Cortex of kidney (tissue), 1 donor: Measurements from ENCODE around the gene SMYD3.
"Not testable (repeated sequence)": the region's sequence is repeated elsewhere in the genome, so short reads cannot be mapped to it uniquely, and the experiment has no call there.

Experiments
- DNase-seq: peaks from one replicate; lab custom pipeline; 2025; lab: John Stamatoyannopoulos, UW

Gene SMYD3

DNA sequence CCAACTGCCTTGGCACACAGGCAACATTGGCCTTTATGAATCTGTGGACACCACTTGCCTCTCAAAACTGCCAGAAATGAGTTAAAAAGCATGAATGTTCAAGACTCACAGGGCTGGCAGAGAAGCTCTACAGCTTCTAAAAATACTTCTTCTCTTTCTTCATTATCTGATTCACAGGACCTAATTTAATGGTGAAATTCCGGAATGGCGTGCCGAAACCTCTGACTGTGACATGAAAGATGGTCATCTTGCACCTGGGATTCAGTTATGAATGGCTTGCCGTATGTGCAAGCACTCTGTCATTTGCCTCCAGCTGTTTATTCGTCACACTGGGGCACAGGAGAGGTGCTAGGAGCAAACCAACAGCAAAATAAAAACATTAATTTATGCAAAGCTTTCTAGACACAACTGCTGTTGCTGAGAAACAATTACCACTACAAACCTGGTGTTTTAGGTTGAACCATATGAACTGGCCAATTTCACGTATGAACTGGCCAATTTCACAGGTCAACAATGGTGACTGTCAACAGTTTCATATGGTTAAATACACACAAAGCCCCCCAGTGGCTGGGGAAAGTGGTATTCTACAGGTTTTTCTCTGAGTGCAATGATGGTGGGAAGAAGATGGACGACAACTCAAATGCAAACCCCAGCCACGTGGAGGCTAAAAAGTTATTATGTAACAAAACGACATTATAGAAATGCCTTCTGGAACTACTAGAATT, 704.0 kb downstream of the SMYD3 start:
- no peak for DNase-seq

DNA sequence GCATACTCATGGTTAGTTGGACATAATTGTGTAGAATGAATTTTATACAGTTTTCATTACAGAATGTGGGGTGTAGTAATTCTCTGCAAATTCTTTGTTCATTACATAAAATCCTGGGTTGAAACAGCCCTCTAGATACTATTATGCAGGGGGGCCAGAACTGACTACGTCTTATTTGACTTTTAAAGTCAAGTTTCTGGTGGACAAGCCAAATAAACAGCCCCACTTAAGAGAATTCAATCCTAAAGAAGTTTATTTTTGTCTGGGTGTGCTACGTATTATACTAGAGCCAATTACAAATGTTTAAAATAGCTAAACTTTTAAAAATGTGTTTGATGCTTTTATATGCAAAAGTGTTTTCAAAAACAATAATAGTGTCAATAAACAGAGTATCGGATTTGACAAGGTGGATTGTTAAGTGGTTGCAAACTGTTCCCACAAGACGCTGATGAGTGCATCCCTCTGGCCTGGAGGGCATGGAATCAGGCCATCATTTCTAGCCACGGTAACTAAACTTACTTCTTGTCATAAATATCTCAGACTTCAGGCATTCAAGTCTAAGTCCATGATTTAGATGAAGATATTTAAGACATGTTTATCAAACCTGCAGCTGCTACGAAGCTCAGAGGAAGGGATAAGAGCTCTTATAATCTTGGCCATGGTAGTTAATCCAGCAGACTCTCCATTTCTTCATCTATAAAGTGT, 706.0 kb downstream of the SMYD3 start:
- no peak for DNase-seq

- no peak for DNase-seq
Measured at GRCh38 chr1:245798349-245798711, 708.7 kb downstream of the SMYD3 start.

DNA sequence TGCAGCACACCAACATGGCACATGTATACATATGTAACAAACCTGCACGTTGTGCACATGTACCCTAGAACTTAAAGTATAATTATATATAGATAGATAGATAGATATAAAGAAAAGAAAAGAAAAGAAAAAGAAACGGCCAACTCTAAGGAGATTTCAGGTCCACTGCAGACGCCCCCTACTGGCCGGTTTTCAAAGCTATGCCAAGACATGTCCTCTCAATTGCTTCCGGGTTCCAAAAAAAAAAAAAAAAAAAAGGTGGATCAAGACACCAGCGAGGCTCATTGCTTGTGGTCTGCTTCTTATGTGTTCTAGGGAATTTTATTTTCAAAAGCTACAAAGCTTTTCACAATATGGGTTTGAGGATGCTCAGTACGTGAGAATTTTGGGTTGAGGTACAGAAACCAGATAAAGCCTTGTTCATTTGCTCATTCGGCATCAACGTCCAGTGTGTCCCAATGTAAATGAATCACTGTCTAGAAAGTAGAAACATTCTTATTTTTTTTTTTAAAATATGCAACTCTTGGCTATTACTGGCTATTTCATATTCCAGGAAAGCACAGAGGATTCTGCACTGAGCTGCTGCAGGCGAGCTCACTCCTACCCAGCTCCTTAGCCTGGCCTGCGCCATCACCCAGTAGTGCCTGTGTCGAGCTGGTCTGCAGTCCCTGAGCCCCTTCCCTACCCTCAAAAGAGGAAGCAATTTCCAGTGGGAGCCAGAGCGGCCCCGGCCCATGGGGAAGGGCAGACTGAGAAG, 709.3 kb downstream of the SMYD3 start:
- DNase-seq, result no peak

DNA sequence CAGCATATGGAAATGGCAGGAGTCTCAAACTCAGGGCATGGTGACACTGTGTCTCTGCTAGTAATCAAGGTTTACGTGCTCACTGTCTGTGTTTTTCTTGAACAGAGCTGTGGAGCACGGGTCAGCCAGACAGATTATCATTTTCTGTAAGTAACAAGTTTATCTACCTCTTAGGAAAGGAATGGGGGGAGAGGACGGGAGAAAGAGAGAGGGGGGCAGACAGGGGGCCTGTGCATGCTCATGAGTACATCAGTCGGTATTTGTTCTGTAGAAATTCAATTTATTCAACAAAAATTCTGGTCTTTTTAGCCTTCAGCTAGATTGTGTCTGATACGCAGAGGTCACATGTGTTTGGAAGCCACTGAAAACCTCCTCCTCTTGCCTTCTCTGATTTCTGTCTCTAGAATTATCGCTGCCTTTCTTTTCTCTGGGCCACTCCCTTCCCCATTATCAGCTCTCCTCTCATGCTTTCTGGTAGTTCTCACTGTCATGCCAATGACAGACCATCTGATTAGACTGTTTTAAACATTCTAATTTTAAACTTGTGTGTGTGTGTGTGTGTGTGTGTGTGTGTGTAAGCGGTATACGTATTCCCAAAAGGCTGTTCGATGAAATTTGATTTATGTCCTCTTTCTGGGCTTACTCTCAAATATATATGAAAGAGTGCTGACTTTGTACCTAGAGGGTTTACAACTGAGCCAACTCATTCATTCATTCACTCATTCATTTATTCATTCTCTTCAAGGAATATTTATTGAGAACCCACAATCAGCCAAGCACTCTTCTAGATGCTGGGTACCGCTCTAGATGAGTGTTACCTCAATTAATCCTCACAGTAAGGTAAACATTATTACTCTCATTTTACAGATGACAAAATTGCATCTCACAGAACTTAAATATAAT, 715.4 kb downstream of the SMYD3 start:
- DNase-seq, result no peak

DNA sequence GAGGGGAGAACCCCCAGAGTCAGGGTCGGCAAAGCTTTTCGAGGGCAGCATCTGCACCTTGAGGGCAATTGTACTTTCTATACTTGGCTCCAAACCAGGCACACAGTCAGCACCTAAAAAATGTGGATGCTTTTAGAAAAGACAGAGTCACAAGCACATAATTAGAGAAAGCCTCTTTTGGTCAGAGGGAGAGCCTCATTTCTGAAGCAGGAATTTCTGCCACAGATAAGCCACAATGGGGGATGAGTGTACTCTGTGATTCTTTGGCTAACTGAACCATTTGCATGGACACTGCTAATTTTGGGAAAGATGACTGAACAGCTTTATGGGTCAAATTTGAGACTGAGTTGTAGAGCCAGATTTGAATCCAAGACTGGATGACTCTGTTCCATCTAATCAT, 716.6 kb downstream of the SMYD3 start:
- DNase-seq, result no peak

DNA sequence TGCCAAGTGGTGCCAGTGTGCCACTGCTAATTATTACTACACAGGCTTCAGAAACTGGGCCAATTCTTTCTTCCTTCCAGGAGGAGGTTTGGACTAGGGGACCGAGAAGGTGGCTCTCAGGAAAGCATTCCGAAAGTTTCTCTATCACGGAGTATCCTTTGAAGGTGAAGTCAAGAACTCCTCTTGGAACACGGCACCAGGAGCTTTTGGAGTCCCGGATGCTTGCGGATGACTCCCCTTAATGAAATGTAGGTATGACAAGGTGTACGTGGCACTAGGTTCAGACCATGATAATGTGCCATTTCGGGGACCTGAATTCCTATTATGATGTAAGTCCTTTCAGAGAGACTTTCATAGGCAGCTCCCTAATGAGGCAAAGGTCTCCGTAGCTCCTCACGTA, 718.2 kb downstream of the SMYD3 start:
- DNase-seq, result no peak

DNA sequence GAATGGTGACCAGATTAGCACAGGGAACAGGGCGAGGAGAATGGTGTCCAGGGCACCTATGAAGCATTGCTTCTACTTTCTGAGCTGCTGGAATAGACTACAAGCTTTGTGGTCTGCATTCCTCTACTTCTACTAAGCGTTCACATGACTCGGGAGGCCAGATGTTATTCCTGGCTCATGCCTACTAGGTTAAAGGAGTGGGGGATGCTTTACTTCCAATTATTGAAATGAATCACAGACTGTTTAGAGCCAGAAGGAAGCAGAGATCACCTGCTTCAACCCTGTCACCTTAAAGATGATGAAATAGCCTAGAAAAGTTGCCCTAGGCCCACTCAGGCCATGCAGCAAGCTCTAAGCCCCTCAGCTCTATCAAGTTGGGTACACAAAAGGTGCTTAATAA, 718.8 kb downstream of the SMYD3 start:
- no peak for DNase-seq

GRCh38 chr1:245786948-245787347, 720.1 kb downstream of the SMYD3 start:
- DNase-seq, result no peak

GRCh38 chr1:245779797-245780755, 727.0 kb downstream of the SMYD3 start:
- no peak for DNase-seq

DNA sequence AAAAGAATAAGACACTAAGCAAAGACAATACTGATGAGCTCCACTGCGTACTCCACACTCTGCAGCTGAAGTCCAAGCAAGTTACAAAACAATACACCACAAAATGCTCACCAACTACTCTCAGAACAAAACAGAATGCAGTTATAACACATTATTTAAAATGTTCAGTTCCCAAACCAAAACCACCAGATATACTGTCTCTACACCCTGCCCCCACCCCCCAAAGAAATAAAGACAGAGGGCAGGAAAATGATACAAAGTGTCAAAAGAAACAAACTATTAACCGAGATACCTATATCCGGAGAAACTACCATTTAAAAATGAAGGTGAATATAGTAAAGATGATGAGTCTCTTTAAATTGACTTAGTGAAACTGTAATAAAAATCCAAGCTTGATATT, 729.3 kb downstream of the SMYD3 start:
- no peak for DNase-seq

- DNase-seq, result no peak
Measured at GRCh38 chr1:245776694-245777332, 730.3 kb downstream of the SMYD3 start.

GRCh38 chr1:245776139-245776538, 730.9 kb downstream of the SMYD3 start:
- DNase-seq, result no peak

DNA sequence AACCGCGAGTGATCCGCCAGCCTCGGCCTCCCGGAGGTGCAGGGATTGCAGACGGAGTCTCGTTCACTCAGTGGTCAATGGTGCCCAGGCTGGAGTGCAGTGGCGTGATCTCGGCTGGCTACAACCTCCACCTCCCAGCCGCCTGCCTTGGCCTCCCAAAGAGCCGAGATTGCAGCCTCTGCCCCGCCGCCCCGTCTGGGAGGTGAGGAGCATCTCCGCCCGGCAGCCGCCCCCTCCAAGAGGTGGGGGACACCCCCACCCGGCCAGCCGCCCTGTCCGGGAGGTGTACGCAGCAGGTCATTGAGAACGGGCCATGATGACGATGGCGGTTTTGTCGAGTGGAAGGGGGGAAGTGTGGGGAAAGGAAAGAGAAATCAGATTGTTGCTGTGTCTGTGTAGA, 732.1 kb downstream of the SMYD3 start:
- not testable (repeated sequence) for DNase-seq

- no peak for DNase-seq
Measured at GRCh38 chr1:245774196-245774595, 732.9 kb downstream of the SMYD3 start.

DNA sequence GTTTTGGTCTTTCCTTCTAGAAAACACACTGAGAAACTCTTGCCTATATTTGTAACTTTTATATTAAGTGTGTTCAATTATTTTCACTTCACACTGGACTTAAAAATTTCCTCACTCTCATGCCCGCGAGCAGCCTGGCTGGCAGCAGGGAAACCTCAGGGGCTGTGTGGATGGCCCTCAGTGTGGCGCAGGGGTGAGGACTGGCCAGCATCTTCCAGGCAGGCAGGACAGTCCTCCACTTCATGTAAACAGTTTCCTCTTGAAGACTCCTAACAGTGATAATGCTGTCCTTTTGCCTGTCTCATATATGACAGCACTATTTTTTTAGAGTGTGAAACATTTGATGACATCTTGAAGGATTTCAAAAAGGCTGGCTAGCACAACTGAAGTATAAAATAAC, 733.7 kb downstream of the SMYD3 start:
- DNase-seq, result no peak

GRCh38 chr1:245772739-245773138, 734.3 kb downstream of the SMYD3 start:
- DNase-seq, result no peak

GRCh38 chr1:245772325-245772724, 734.8 kb downstream of the SMYD3 start:
- DNase-seq, result no peak

DNA sequence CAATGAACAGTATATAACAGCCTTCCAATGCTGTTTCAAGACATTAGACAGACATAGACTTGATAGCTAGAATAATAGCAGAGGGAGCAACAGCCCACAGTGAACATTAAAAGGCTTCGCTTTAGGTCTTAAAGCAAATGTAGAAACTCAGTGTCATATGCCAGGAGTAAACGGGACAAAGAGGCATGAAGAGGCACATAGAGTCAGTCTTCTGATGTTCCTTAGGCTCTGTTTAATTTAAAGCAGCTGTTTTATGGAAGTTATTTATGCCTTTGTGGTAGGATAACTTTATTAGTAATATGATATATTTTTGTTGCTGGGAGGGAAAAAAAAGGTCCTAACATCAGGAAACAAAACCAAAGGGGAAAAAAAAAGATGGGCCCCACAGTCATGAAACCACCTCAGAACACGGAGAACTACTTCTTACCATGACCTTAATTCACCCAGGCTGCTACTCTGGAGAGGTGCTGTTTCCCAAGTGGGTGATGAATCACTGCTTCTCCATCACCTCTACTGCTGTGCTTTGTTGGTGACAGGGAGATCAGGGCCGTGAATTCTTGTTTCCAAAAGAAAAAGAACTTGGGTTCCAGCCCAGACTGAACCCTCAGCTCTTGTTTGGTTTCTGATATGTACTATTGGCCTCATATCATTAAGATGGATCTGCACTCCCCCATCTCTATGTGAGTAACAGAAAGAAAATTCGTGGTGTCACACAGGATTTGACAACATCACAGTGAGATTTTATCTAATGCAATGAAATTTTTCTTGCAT, 735.4 kb downstream of the SMYD3 start:
- DNase-seq, result no peak

GRCh38 chr1:245770156-245770555, 736.9 kb downstream of the SMYD3 start:
- no peak for DNase-seq
